ENCODE measurements around the gene CRBN. TPM values are rescaled to one million over a fixed set of nuclear protein-coding genes. Genes with fewer than 3 reads are reported as not detected.

CRBN gene
- total RNA-seq, 1 experiment from 2014 or later = 53.8 TPM

DNA sequence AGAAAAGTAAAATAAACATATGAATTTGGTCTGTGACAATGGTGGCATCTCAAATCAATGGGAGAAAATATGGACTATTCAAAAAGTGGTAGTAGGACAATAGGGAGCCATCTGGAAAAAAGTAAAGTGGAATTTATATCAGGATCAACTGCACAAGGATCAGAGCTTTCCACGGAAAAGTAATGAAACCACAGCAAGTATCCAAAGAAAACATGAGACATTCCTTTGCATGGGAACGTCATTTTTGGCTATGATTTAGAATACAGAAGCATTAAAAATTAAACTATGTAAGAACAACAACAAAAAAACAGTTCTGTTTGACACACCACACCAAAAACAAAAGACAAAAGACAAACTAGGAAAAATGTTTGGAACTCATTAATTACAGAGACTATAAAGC, 18.7 kb downstream of the CRBN start:
- Histone ChIP-seq H3K79me2 (ENCODE audit: low read length) (no peaks in the 10 kb centered on the region), H3K9me2 (replicated peaks; ENCODE audit: insufficient read depth, low read length) (no peaks in the 10 kb centered on the region), H4K20me1 (ENCODE audit: insufficient read depth, low read depth, low read length) (no peaks in the 10 kb centered on the region), H3K36me3 (ENCODE audit: insufficient read depth, low read length) (peaks cover 53% of the 10 kb centered on the region), H3K27ac (ENCODE audit: low read length) (no peak overlapping the region), H3K9ac (ENCODE audit: low read length) (no peak overlapping the region), H3K4me3 (ENCODE audit: low read length) (no peak overlapping the region), H3K9me3 (ENCODE audit: low read length) (no peaks in the 10 kb centered on the region), H2AFZ (ENCODE audit: low read length) (no peak overlapping the region), H3K4me2 (ENCODE audit: low read depth, low read length, poor library complexity, severe bottlenecking) (no peak overlapping the region), H3K27me3 (ENCODE audit: low read length) (no peaks in the 10 kb centered on the region), H3K4me1 (ENCODE audit: low read length) (no peaks in the 10 kb centered on the region)
- no peak for DNase-seq

- H3K27me3 ChIP-seq (ENCODE audit: low read length) = no peaks in the 10 kb centered on the region
- no peaks in the 10 kb centered on the region for H4K20me1 ChIP-seq (ENCODE audit: insufficient read depth, low read depth, low read length)
- no peaks in the 10 kb centered on the region for H3K9me3 ChIP-seq (ENCODE audit: low read length)
- no peaks in the 10 kb centered on the region for H3K79me2 ChIP-seq (ENCODE audit: low read length)
- H3K4me3 ChIP-seq (ENCODE audit: low read length) = no peak overlapping the region
- DNase-seq = no peak
- H3K4me1 ChIP-seq (ENCODE audit: low read length) = no peaks in the 10 kb centered on the region
- H3K4me2 ChIP-seq (ENCODE audit: low read depth, low read length, poor library complexity, severe bottlenecking) = no peak overlapping the region
- H2AFZ ChIP-seq (ENCODE audit: low read length) = no peak overlapping the region
- no peaks in the 10 kb centered on the region for H3K9me2 ChIP-seq (replicated peaks; ENCODE audit: insufficient read depth, low read length)
- H3K36me3 ChIP-seq (ENCODE audit: insufficient read depth, low read length) = peaks cover 58% of the 10 kb centered on the region
- no peak overlapping the region for H3K9ac ChIP-seq (ENCODE audit: low read length)
- H3K27ac ChIP-seq (ENCODE audit: low read length) = no peak overlapping the region
Measured at GRCh38 chr3:3157484-3157883, 22.0 kb downstream of the CRBN start.

GRCh38 chr3:3154879-3155610, 24.4 kb downstream of the CRBN start:
- Histone ChIP-seq H3K9ac (ENCODE audit: low read length) (no peak overlapping the region), H3K36me3 (ENCODE audit: insufficient read depth, low read length) (peaks cover 71% of the 10 kb centered on the region), H3K27ac (ENCODE audit: low read length) (no peak overlapping the region), H4K20me1 (ENCODE audit: insufficient read depth, low read depth, low read length) (no peaks in the 10 kb centered on the region), H3K4me1 (ENCODE audit: low read length) (no peaks in the 10 kb centered on the region), H2AFZ (ENCODE audit: low read length) (no peak overlapping the region), H3K27me3 (ENCODE audit: low read length) (no peaks in the 10 kb centered on the region), H3K4me2 (ENCODE audit: low read depth, low read length, poor library complexity, severe bottlenecking) (no peak overlapping the region), H3K4me3 (ENCODE audit: low read length) (no peak overlapping the region), H3K9me3 (ENCODE audit: low read length) (no peaks in the 10 kb centered on the region), H3K9me2 (replicated peaks; ENCODE audit: insufficient read depth, low read length) (no peaks in the 10 kb centered on the region), H3K79me2 (ENCODE audit: low read length) (0 out of 2 replicates have a peak, but pooled peaks cover 6% of the 10 kb centered on the region)
- DNase-seq = no peak

GRCh38 chr3:3151513-3151912, 28.0 kb downstream of the CRBN start:
- H3K27me3 ChIP-seq (ENCODE audit: low read length) = no peaks in the 10 kb centered on the region
- no peaks in the 10 kb centered on the region for H3K4me1 ChIP-seq (ENCODE audit: low read length)
- no peak overlapping the region for H3K4me2 ChIP-seq (ENCODE audit: low read depth, low read length, poor library complexity, severe bottlenecking)
- H3K27ac ChIP-seq (ENCODE audit: low read length) = no peak overlapping the region
- H3K4me3 ChIP-seq (ENCODE audit: low read length) = no peak overlapping the region
- H3K36me3 ChIP-seq (ENCODE audit: insufficient read depth, low read length) = peaks cover 81% of the 10 kb centered on the region
- no peak overlapping the region for H2AFZ ChIP-seq (ENCODE audit: low read length)
- peaks cover 9% of the 10 kb centered on the region; the same call in 1 of the 2 replicates for H3K79me2 ChIP-seq (ENCODE audit: low read length)
- H3K9me3 ChIP-seq (ENCODE audit: low read length) = no peaks in the 10 kb centered on the region
- 0 out of 2 replicates have a peak, but pooled peaks cover 4% of the 10 kb centered on the region for H4K20me1 ChIP-seq (ENCODE audit: insufficient read depth, low read depth, low read length)
- DNase-seq = no peak
- no peaks in the 10 kb centered on the region for H3K9me2 ChIP-seq (replicated peaks; ENCODE audit: insufficient read depth, low read length)
- H3K9ac ChIP-seq (ENCODE audit: low read length) = no peak overlapping the region

DNA sequence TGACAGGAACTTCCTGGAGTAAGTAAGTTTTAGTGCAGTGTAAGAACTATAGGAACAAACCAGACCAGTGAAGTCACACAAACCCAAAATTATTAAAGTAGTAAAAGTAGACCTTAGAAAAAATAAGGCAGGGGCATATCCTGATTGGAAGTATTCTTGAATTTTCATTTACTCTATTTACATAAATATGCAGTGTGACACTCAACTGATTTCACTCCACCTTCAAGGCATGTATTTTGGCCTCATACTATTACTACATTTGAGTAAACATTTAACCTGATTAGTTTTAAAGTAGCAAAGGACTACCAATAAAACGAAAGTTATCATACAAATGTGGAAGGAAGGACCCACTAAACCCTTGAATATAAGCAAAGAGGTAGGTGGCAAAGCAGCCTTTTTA, 29.9 kb downstream of the CRBN start:
- Histone ChIP-seq H3K36me3 (ENCODE audit: insufficient read depth, low read length) (peaks cover 87% of the 10 kb centered on the region), H3K4me2 (ENCODE audit: low read depth, low read length, poor library complexity, severe bottlenecking) (no peak overlapping the region), H3K79me2 (ENCODE audit: low read length) (peaks cover 9% of the 10 kb centered on the region; the same call in 1 of the 2 replicates), H2AFZ (ENCODE audit: low read length) (no peak overlapping the region), H3K4me3 (ENCODE audit: low read length) (no peak overlapping the region), H3K4me1 (ENCODE audit: low read length) (no peaks in the 10 kb centered on the region), H3K9me2 (replicated peaks; ENCODE audit: insufficient read depth, low read length) (no peaks in the 10 kb centered on the region), H3K9ac (ENCODE audit: low read length) (no peak overlapping the region), H3K27me3 (ENCODE audit: low read length) (no peaks in the 10 kb centered on the region), H3K27ac (ENCODE audit: low read length) (no peak overlapping the region), H4K20me1 (ENCODE audit: insufficient read depth, low read depth, low read length) (0 out of 2 replicates have a peak, but pooled peaks cover 7% of the 10 kb centered on the region), H3K9me3 (ENCODE audit: low read length) (no peaks in the 10 kb centered on the region)
- DNase-seq = no peak

DNA sequence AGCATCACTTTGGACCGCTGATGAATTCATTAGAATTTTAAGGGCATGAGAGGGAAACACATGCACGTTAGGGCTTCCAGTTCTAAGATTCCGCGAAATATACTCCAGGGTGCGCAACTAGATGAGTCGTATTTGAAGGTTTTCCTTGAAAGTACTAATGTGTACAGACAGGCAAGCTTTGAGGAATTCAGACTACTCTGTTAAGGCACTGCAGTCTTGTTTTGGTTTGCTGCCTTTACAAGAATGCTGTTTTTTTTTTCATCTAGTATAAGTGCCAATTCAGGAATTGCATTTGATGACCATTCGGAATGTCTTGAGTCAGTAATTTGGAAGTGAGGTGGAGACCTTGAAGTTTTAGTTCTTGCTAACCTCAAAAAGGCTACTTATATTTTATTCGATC, 33.7 kb downstream of the CRBN start:
- Histone ChIP-seq H3K4me1 (ENCODE audit: low read length) (no peaks in the 10 kb centered on the region), H3K27ac (ENCODE audit: low read length) (no peak overlapping the region), H4K20me1 (ENCODE audit: insufficient read depth, low read depth, low read length) (0 out of 2 replicates have a peak, but pooled peaks cover 12% of the 10 kb centered on the region), H3K79me2 (ENCODE audit: low read length) (peaks cover 28% of the 10 kb centered on the region), H3K9ac (ENCODE audit: low read length) (no peak overlapping the region), H3K4me2 (ENCODE audit: low read depth, low read length, poor library complexity, severe bottlenecking) (no peak overlapping the region), H3K9me2 (replicated peaks; ENCODE audit: insufficient read depth, low read length) (no peaks in the 10 kb centered on the region), H2AFZ (ENCODE audit: low read length) (no peak overlapping the region), H3K4me3 (ENCODE audit: low read length) (no peak overlapping the region), H3K27me3 (ENCODE audit: low read length) (no peaks in the 10 kb centered on the region), H3K9me3 (ENCODE audit: low read length) (no peaks in the 10 kb centered on the region), H3K36me3 (ENCODE audit: insufficient read depth, low read length) (peaks cover 90% of the 10 kb centered on the region)
- DNase-seq = no peak

DNA sequence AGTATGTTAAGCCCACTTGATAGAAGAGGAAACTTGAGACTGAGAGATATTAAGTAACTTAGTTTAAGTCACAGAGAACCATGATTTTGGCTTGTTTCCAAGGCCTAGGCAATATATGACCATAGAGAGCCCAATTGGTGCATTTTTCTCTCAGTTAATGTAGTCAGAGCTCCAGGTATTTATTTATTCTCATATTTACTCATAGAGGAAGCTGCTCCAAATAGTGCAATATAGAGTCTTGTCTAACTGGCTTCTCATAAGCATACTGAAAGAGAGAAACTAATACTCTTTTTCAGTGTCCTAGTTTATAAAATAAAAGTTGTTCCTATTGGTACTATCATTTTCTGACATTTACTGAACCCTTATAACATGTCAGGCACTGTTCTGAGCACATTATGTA, 37.6 kb downstream of the CRBN start:
- H3K27ac ChIP-seq (ENCODE audit: low read length) = no peak overlapping the region
- no peak overlapping the region for H2AFZ ChIP-seq (ENCODE audit: low read length)
- H3K9ac ChIP-seq (ENCODE audit: low read length) = no peak overlapping the region
- no peak overlapping the region for H3K4me3 ChIP-seq (ENCODE audit: low read length)
- peaks cover 47% of the 10 kb centered on the region for H3K79me2 ChIP-seq (ENCODE audit: low read length)
- DNase-seq = no peak
- H4K20me1 ChIP-seq (ENCODE audit: insufficient read depth, low read depth, low read length) = 0 out of 2 replicates have a peak, but pooled peaks cover 16% of the 10 kb centered on the region
- no peaks in the 10 kb centered on the region for H3K9me3 ChIP-seq (ENCODE audit: low read length)
- H3K27me3 ChIP-seq (ENCODE audit: low read length) = no peaks in the 10 kb centered on the region
- peaks cover 90% of the 10 kb centered on the region; the same call in 1 of the 2 replicates for H3K36me3 ChIP-seq (ENCODE audit: insufficient read depth, low read length)
- H3K4me2 ChIP-seq (ENCODE audit: low read depth, low read length, poor library complexity, severe bottlenecking) = no peak overlapping the region
- H3K4me1 ChIP-seq (ENCODE audit: low read length) = no peaks in the 10 kb centered on the region
- H3K9me2 ChIP-seq (replicated peaks; ENCODE audit: insufficient read depth, low read length) = no peaks in the 10 kb centered on the region

DNA sequence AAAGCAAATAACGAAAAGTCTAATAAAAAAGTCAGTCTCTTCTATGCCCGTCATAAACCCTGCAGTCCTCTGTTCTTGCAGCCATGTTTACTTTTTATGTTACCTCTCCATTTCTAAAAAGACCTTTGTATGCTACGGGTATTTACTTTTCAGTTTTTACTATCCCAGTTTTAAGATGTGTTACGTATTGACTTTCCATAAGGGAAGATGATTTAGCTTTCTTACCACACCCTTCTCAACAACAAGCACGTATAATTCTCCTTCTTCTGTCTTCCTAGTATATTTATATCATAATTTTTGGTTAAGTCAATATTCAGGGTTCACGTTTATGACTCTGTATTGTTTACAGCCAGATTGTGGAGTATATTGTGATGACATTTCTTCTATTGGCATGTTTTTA, 42.0 kb downstream of the CRBN start:
- no peaks in the 10 kb centered on the region for H3K9me3 ChIP-seq (ENCODE audit: low read length)
- no peak overlapping the region for H2AFZ ChIP-seq (ENCODE audit: low read length)
- H3K9me2 ChIP-seq (replicated peaks; ENCODE audit: insufficient read depth, low read length) = no peaks in the 10 kb centered on the region
- peaks cover 68% of the 10 kb centered on the region; the same call in 1 of the 2 replicates for H3K36me3 ChIP-seq (ENCODE audit: insufficient read depth, low read length)
- no peak overlapping the region for H3K4me2 ChIP-seq (ENCODE audit: low read depth, low read length, poor library complexity, severe bottlenecking)
- H3K79me2 ChIP-seq (ENCODE audit: low read length) = peaks cover 81% of the 10 kb centered on the region
- H3K9ac ChIP-seq (ENCODE audit: low read length) = no peak overlapping the region
- peaks cover 21% of the 10 kb centered on the region for H4K20me1 ChIP-seq (ENCODE audit: insufficient read depth, low read depth, low read length)
- H3K27me3 ChIP-seq (ENCODE audit: low read length) = no peaks in the 10 kb centered on the region
- no peak overlapping the region for H3K4me3 ChIP-seq (ENCODE audit: low read length)
- H3K27ac ChIP-seq (ENCODE audit: low read length) = no peak overlapping the region
- H3K4me1 ChIP-seq (ENCODE audit: low read length) = no peaks in the 10 kb centered on the region
- no peak for DNase-seq

Data from Karpas-422 (cell line).